Neuron (in vitro differentiated cells): ENCODE measurements around the gene TES.

ENCODE experiments used
- H2AFZ ChIP-seq: one replicate; pipeline ENCODE4 v1.6.1; 2013; ENCODE audit warnings: low read depth, mild to moderate bottlenecking, inconsistent platforms, low read length, moderate library complexity
- H3K27me3 ChIP-seq: one replicate; pipeline ENCODE4 v1.6.1; 2013; ENCODE audit warnings: low read length; ENCODE audit not compliant: insufficient read depth
- H3K36me3 ChIP-seq: one replicate; pipeline ENCODE4 v1.6.1; 2013; ENCODE audit warnings: low read length; ENCODE audit not compliant: insufficient read depth
- H3K4me1 ChIP-seq: one replicate; pipeline ENCODE4 v1.6.1; 2013; ENCODE audit warnings: low read length; ENCODE audit not compliant: insufficient read depth
- H3K4me3 ChIP-seq: 2 replicates; pipeline ENCODE4 v1.5.1; 2013; ENCODE audit warnings: mild to moderate bottlenecking, low read length, moderate library complexity
- H3K9me3 ChIP-seq: one replicate; pipeline ENCODE4 v1.6.1; 2013; ENCODE audit warnings: low read length

Gene TES

GRCh38 chr7:116197360-116197759 is 13.0 kb upstream of the TES start:
- no peaks in the 10 kb centered on the region for H3K4me1 ChIP-seq
- H3K27me3 ChIP-seq, result peaks cover 2% of the 10 kb centered on the region
- no peaks in the 10 kb centered on the region for H3K36me3 ChIP-seq
- H3K4me3 ChIP-seq, result no peak overlapping the region
- no peak overlapping the region for H2AFZ ChIP-seq
- no peaks in the 10 kb centered on the region for H3K9me3 ChIP-seq

- no peak overlapping the region for H3K4me3 ChIP-seq
- no peaks in the 10 kb centered on the region for H3K36me3 ChIP-seq
- no peak overlapping the region for H2AFZ ChIP-seq
- H3K9me3 ChIP-seq, result no peaks in the 10 kb centered on the region
- no peaks in the 10 kb centered on the region for H3K4me1 ChIP-seq
- H3K27me3 ChIP-seq, result peaks cover 2% of the 10 kb centered on the region
Measured at GRCh38 chr7:116198748-116199410, 11.5 kb upstream of the TES start.

- no peak overlapping the region for H2AFZ ChIP-seq
- H3K9me3 ChIP-seq, result no peaks in the 10 kb centered on the region
- no peaks in the 10 kb centered on the region for H3K36me3 ChIP-seq
- H3K4me1 ChIP-seq, result no peaks in the 10 kb centered on the region
- H3K4me3 ChIP-seq, result no peak overlapping the region
- H3K27me3 ChIP-seq, result peaks cover 2% of the 10 kb centered on the region
Measured at GRCh38 chr7:116200963-116201362, 9.4 kb upstream of the TES start.

GRCh38 chr7:116206141-116206540 is 4.2 kb upstream of the TES start:
- peaks cover 18% of the 10 kb centered on the region for H3K27me3 ChIP-seq
- H3K4me1 ChIP-seq, result peaks cover under 1% of the 10 kb centered on the region
- H2AFZ ChIP-seq, result no peak overlapping the region
- H3K4me3 ChIP-seq, result no peak overlapping the region
- no peaks in the 10 kb centered on the region for H3K9me3 ChIP-seq
- no peaks in the 10 kb centered on the region for H3K36me3 ChIP-seq

GRCh38 chr7:116208919-116209318 is 1.4 kb upstream of the TES start:
- Histone ChIP-seq H3K4me3 (no peak overlapping the region), H3K4me1 (peaks cover 5% of the 10 kb centered on the region), H2AFZ (no peak overlapping the region), H3K36me3 (no peaks in the 10 kb centered on the region), H3K9me3 (no peaks in the 10 kb centered on the region), H3K27me3 (peaks cover 18% of the 10 kb centered on the region)

- Histone ChIP-seq H3K4me3 (no peak overlapping the region), H3K4me1 (peaks cover 5% of the 10 kb centered on the region), H2AFZ (no peak overlapping the region), H3K9me3 (no peaks in the 10 kb centered on the region), H3K27me3 (peaks cover 18% of the 10 kb centered on the region), H3K36me3 (no peaks in the 10 kb centered on the region)
Measured at GRCh38 chr7:116209561-116210070, 723 bp upstream of the TES start.

- Histone ChIP-seq H3K4me1 (peaks cover 5% of the 10 kb centered on the region), H3K27me3 (peaks cover 18% of the 10 kb centered on the region), H3K4me3 (peak overlapping the region; percentile 73), H3K9me3 (no peaks in the 10 kb centered on the region), H3K36me3 (no peaks in the 10 kb centered on the region), H2AFZ (peak overlapping the region; percentile 100)
Measured at GRCh38 chr7:116211006-116211912, 920 bp downstream of the TES start.

GRCh38 chr7:116211913-116212596 is 1.7 kb downstream of the TES start:
- peaks cover 5% of the 10 kb centered on the region for H3K4me1 ChIP-seq
- no peak overlapping the region for H2AFZ ChIP-seq
- no peaks in the 10 kb centered on the region for H3K9me3 ChIP-seq
- peaks cover 16% of the 10 kb centered on the region for H3K27me3 ChIP-seq
- H3K36me3 ChIP-seq, result no peaks in the 10 kb centered on the region
- H3K4me3 ChIP-seq, result peak overlapping the region; percentile 73

GRCh38 chr7:116212869-116213268 is 2.5 kb downstream of the TES start:
- Histone ChIP-seq H3K9me3 (no peaks in the 10 kb centered on the region), H2AFZ (no peak overlapping the region), H3K4me1 (peaks cover 5% of the 10 kb centered on the region), H3K36me3 (no peaks in the 10 kb centered on the region), H3K4me3 (no peak overlapping the region), H3K27me3 (peaks cover 11% of the 10 kb centered on the region)

- Histone ChIP-seq H3K9me3 (no peaks in the 10 kb centered on the region), H3K36me3 (no peaks in the 10 kb centered on the region), H3K4me1 (peaks cover 5% of the 10 kb centered on the region), H3K4me3 (no peak overlapping the region), H3K27me3 (peaks cover 11% of the 10 kb centered on the region), H2AFZ (no peak overlapping the region)
Measured at GRCh38 chr7:116213361-116214130, 3.2 kb downstream of the TES start.

- H3K4me3 ChIP-seq, result no peak overlapping the region
- no peaks in the 10 kb centered on the region for H3K27me3 ChIP-seq
- H3K4me1 ChIP-seq, result peaks cover 5% of the 10 kb centered on the region
Measured at GRCh38 chr7:116214921-116215320, 4.6 kb downstream of the TES start.

GRCh38 chr7:116215551-116215950 is 5.2 kb downstream of the TES start:
- no peaks in the 10 kb centered on the region for H3K36me3 ChIP-seq
- no peaks in the 10 kb centered on the region for H3K27me3 ChIP-seq
- no peak overlapping the region for H2AFZ ChIP-seq
- no peak overlapping the region for H3K4me3 ChIP-seq
- no peaks in the 10 kb centered on the region for H3K9me3 ChIP-seq
- peaks cover 5% of the 10 kb centered on the region for H3K4me1 ChIP-seq

More at GRCh38 chr7:116214921-116215320, 4.6 kb downstream of the TES start:
- H2AFZ ChIP-seq, result no peak overlapping the region
- H3K36me3 ChIP-seq, result no peaks in the 10 kb centered on the region
- H3K9me3 ChIP-seq, result no peaks in the 10 kb centered on the region
